ENCODE data around the gene FGFRL1. TPM values are rescaled to one million over a fixed set of nuclear protein-coding genes. Genes with fewer than 3 reads are reported as not detected.

The FGFRL1 gene
- total and polyA plus RNA-seq, 2 of the 13 experiments (the other 11 are each of a cell fraction or from before 2014, with no cell fraction given), result 19.1 to 30.6 TPM

DNA sequence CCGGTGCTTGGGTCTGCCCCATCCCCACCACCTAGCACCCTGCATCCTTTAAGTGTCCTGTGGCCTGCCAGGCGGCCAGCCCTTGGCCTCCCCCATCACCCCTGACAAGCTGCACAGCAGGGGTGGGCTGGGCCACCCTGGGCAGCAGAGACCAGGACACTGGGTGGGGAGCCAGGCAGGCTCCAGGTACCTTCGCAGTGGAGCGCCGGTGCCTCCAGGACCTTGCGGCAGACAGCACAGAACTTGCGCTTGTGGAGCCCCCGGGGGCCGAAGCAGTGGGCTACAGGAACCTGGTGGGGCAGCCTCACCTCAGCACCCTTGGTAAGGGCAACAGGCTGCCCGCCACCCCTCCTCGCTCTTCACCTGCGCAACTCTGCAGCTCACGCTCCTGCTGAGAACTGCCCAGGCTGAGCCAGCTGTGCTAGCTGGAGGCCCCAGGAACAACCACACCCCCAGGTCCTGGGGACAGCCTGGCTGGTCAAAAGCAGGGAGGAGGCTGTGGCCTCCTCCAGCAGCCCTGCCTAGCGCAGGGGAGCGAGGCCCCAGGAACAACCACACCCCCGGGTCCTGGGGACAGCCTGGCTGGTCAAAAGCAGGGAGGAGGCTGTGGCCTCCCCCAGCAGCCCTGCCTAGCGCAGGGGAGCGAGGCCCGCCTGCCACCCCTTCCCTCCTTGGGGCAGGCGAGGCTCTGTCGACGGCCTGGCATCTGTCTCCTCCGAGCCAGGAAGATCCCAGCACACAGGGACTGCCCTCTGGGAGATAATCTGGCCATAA is 42.6 kb upstream of the FGFRL1 start:
- Histone ChIP-seq H3K4me1 (ENCODE audit: insufficient read depth, low read length) (peaks cover 10% of the 10 kb centered on the region), H3K9me3 (ENCODE audit: low read length) (no peaks in the 10 kb centered on the region), H3K79me2 (ENCODE audit: insufficient read depth, low read length) (no peaks in the 10 kb centered on the region), H3K4me2 (ENCODE audit: low read depth, low read length) (no peak overlapping the region), H3K27ac (ENCODE audit: extremely low read length, insufficient read depth, low read length) (no peak overlapping the region), H3K9ac (ENCODE audit: insufficient read depth, low read depth, low read length) (no peak overlapping the region), H2AFZ (ENCODE audit: low read length) (no peak overlapping the region), H3K27me3 (ENCODE audit: control insufficient read depth in 1 of 2, insufficient read depth in 2 of 2, low read length in 2 of 2) (no peaks in the 10 kb centered on the region), H4K20me1 (ENCODE audit: insufficient read depth, low read length) (peaks cover 3% of the 10 kb centered on the region; the same call in 1 of the 2 replicates), H3K36me3 (replicated peaks in 1 of 2; ENCODE audit: control insufficient read depth in 1 of 2, insufficient read depth in 2 of 2, low read length in 2 of 2) (no peaks in the 10 kb centered on the region), H3K4me3 (replicated peaks in 1 of 3; ENCODE audit: insufficient read depth in 1 of 3, low read depth in 2 of 3, low read length in 3 of 3) (no peak overlapping the region)
- ATAC-seq (no peak), DNase-seq (ENCODE audit: low spot score) (no peak), FAIRE-seq (no peak)
- POLR2A ChIA-PET, result no interaction called here
- WGBS (ENCODE audit: low lambda C conversion rate), result 94% methylated on average over 6 of the region's 23 CpGs
- intact Hi-C loops (cut with micrococcal nuclease; ENCODE audit: unreplicated experiment), result no loop called here
- no TSS peak for BruUV-seq (replicated peaks)
- no peak for TF ChIP-seq SIX1 (CRISPR knock-in tag; IDR thresholded peaks at IDR 0.05; ENCODE audit: borderline replicate concordance)
- TF ChIP-seq AGO2 (optimal IDR thresholded peaks at IDR 0.05; ENCODE audit: low read depth, low read length), result peak; percentile 42
- in situ Hi-C loops (cut with HindIII; ENCODE audit: extremely low pct_ligation_motif_present, low pct_unique_long_range_greater_than_20kb), result no loop called here
- CTCF ChIA-PET (ENCODE audit: low intra/inter-chr PET ratio, low total read pairs), result no interaction called here

DNA sequence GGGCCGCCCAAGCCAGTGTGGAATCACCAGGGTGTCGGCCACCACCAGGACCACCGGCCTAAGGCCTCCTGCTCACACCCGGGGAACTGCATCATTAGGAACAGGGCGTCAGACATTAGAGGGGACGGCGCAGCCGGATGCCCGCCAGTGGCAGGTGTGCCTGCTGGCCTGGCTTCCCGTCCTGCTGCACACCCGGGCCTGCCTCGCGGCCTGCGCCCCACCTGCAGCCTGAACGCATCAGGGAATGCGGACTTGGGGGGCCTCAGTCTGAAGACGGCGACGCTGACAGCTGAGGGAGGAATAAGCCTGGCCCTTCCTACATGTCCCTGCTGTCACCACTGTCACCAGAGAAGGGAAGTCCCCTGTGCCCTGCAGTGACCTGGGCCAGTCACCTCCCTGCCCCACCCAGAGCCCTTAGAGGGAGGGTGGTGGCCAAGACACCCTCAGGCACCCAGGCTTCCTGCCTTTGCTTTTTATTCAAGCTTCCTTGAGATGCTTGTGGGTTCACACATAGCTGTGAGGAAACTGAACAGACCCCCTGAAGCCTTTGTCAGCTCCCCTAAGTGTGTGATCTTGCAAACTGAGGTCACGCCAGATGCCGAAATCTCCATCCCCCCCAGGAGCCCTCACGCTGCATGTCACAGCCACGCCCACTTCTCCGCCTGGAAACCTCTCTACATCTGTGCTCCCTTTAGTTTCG is 41.2 kb upstream of the FGFRL1 start:
- FAIRE-seq (no peak), DNase-seq (ENCODE audit: low spot score) (no peak), ATAC-seq (no peak)
- ChIA-PET POLR2A (no interaction called here), CTCF (ENCODE audit: low intra/inter-chr PET ratio, low total read pairs) (no interaction called here)
- intact Hi-C loops (cut with micrococcal nuclease; ENCODE audit: unreplicated experiment), result no loop called here
- Histone ChIP-seq H3K36me3 (replicated peaks in 1 of 2; ENCODE audit: control insufficient read depth in 1 of 2, insufficient read depth in 2 of 2, low read length in 2 of 2) (no peaks in the 10 kb centered on the region), H3K4me2 (ENCODE audit: low read depth, low read length) (no peak overlapping the region), H3K9me3 (ENCODE audit: low read length) (no peaks in the 10 kb centered on the region), H3K79me2 (ENCODE audit: insufficient read depth, low read length) (no peaks in the 10 kb centered on the region), H2AFZ (ENCODE audit: low read length) (no peak overlapping the region), H3K4me1 (ENCODE audit: insufficient read depth, low read length) (peaks cover 10% of the 10 kb centered on the region), H3K9ac (ENCODE audit: insufficient read depth, low read depth, low read length) (no peak overlapping the region), H4K20me1 (ENCODE audit: insufficient read depth, low read length) (peaks cover 3% of the 10 kb centered on the region; the same call in 1 of the 2 replicates), H3K27me3 (ENCODE audit: control insufficient read depth in 1 of 2, insufficient read depth in 2 of 2, low read length in 2 of 2) (no peaks in the 10 kb centered on the region), H3K27ac (ENCODE audit: extremely low read length, insufficient read depth, low read length) (no peak overlapping the region), H3K4me3 (replicated peaks in 1 of 3; ENCODE audit: insufficient read depth in 1 of 3, low read depth in 2 of 3, low read length in 3 of 3) (no peak overlapping the region)
- in situ Hi-C loops (cut with HindIII; ENCODE audit: extremely low pct_ligation_motif_present, low pct_unique_long_range_greater_than_20kb), result no loop called here
- TF ChIP-seq SNRNP70 (IDR thresholded peaks at IDR 0.05; ENCODE audit: low read depth, low read length) (no peak), AGO2 (optimal IDR thresholded peaks at IDR 0.05; ENCODE audit: low read depth, low read length) (peak; percentile 58)
- WGBS (ENCODE audit: low lambda C conversion rate), result 97% methylated on average over 17 of the region's 25 CpGs
- BruUV-seq (replicated peaks), result no TSS peak

Measured in HepG2 (cell line).